ENCODE results near the gene TPP2.

DNA sequence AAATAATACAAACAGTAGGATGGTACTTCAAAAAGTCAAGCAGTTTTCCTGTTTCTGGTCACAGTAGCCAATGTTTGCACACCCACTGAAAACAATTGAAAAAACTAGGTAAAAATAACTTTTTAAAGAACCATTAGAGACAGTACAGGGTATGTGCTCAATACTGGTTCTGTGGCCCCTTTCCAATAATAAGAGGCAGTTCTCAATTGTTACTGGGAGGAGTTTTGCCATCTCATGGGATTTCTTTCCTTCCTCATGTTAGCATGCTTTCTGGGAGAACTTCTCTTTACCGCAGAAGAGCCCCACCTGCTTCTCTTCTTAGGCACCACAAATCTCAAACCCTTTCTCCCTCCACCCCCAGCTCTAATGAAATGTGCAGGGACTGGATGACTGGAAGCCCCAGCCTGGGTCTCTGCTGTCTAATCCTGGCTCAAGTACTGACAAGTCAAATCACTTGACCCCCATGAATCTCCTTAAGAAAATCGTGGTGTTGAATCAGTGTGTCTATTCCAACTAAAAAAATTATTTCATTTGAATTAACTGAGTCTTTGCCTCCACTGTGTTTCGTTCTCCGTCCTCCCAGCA, 83.4 kb downstream of the TPP2 start:
- TF ChIP-seq EZH2 (IDR thresholded peaks at IDR 0.05; ENCODE audit: insufficient read depth, poor library complexity, severe bottlenecking) (no peak), EZH2phosphoT487 (IDR thresholded peaks at IDR 0.05; ENCODE audit: insufficient read depth, low read depth) (no peak)
